KOPT-K1 (cell line): ENCODE data around the gene ARL5B.

Experiments
- H3K27ac ChIP-seq: fragments of 200-600 bp; sonication (generic); 2 replicates; pipeline ENCODE4 v1.5.1; 2016; ENCODE audit warnings: antibody characterized with exemption, mild to moderate bottlenecking, low read depth, low read length; ENCODE audit not compliant: poor library complexity, severe bottlenecking
- H3K36me3 ChIP-seq: fragments of 200-600 bp; sonication (generic); 2 replicates; pipeline ENCODE4 v1.5.1; 2017; ENCODE audit warnings: antibody characterized with exemption, mild to moderate bottlenecking, low read length, moderate library complexity; ENCODE audit not compliant: insufficient read depth
- H3K9me3 ChIP-seq: fragments of 200-600 bp; sonication (generic); 2 replicates; pipeline ENCODE4 v1.5.1; 2017; ENCODE audit warnings: antibody characterized with exemption, low read length, mild to moderate bottlenecking; ENCODE audit not compliant: insufficient read depth, poor library complexity, severe bottlenecking

Gene ARL5B

GRCh38 chr10:18649364-18649959, 9.8 kb upstream of the ARL5B start:
- H3K9me3 ChIP-seq = no peaks in the 10 kb centered on the region
- H3K36me3 ChIP-seq = peaks cover 39% of the 10 kb centered on the region
- H3K27ac ChIP-seq = peak overlapping the region; percentile 84

- no peaks in the 10 kb centered on the region for H3K9me3 ChIP-seq
- peak overlapping the region; percentile 84 for H3K27ac ChIP-seq
- peaks cover 36% of the 10 kb centered on the region for H3K36me3 ChIP-seq
Measured at GRCh38 chr10:18650404-18650997, 8.7 kb upstream of the ARL5B start.

DNA sequence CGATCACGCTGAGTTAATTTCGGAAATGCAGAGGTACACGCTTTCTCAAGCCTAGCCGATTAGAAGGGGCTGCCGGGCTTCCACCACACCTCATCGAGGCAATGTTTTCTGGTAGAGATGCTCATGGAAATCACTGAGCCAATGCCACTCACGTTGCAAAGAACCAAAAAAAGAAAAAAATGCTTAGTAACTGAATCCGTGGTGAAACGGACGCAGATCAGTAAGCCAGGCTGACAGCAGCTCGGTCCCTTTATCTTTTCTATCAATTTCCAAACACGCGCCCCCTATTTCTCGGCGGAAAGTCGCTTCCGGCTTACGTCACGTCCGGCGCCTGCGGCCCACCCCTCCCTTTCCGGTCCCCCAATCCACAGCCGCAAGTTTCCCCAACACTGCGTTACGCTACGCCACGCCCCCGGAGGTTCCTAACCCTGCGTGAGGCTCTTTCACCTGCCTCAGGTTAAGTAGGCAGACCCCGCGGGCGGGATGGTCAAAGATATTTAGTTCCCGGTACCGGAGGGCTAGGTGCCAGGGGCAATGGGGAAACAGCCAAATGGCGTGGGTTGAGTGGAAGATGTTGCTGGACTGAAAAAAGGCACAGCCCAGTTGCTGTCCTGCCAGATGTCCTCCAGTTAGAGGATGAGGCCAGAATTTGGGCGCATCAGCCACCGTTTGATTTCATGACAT, 7.8 kb upstream of the ARL5B start, which contains the start of gene NSUN6:
Gene NSUN6, minus strand, starts transcription at position 264 of the 684 bp plus-strand sequence. CDS start 384 bp downstream, outside the sequence.
- peaks cover 27% of the 10 kb centered on the region for H3K36me3 ChIP-seq
- no peaks in the 10 kb centered on the region for H3K9me3 ChIP-seq
- H3K27ac ChIP-seq = peak within 1 kb of the TSS; percentile 84

DNA sequence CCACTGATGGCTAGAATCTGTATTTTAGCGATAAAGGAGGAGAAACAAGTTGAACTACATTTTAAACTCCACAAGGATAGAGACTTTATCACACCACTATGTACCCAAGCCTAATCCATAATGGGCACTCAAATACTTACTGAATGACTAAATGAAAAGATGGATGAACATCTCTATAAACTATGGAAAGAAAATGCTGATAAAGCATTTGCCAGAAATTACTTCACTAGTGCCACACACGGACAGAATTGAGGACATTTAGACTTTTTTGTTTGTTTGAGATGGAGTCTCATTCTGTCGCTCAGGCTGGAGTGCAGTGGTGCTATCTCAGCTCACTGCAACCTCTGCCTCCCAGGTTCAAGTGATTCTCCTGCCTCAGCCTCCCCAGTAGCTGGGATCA, 6.1 kb upstream of the ARL5B start:
- H3K27ac ChIP-seq = no peak overlapping the region
- H3K36me3 ChIP-seq = peaks cover 13% of the 10 kb centered on the region
- no peaks in the 10 kb centered on the region for H3K9me3 ChIP-seq

DNA sequence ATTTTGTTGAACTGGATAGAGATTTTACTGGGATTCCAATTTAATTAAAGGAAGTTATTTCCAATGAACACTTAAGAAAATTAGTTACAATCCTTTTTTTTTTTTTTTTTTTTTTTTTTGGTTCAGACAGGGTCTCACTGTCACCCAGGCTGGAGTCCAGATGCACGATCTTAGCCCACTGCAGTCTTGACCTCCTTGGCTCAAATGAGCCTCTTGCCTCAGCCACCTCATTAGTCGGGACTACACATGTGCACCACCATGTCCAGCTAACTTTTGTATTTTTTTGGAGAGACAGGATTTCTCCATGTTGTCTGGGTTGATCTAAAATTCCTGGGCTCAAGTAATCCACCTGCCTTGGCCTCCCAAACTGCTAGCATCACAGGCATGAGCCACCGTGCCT, 2.5 kb upstream of the ARL5B start:
- Histone ChIP-seq H3K9me3 (no peaks in the 10 kb centered on the region), H3K27ac (no peak overlapping the region), H3K36me3 (peaks cover 13% of the 10 kb centered on the region)

DNA sequence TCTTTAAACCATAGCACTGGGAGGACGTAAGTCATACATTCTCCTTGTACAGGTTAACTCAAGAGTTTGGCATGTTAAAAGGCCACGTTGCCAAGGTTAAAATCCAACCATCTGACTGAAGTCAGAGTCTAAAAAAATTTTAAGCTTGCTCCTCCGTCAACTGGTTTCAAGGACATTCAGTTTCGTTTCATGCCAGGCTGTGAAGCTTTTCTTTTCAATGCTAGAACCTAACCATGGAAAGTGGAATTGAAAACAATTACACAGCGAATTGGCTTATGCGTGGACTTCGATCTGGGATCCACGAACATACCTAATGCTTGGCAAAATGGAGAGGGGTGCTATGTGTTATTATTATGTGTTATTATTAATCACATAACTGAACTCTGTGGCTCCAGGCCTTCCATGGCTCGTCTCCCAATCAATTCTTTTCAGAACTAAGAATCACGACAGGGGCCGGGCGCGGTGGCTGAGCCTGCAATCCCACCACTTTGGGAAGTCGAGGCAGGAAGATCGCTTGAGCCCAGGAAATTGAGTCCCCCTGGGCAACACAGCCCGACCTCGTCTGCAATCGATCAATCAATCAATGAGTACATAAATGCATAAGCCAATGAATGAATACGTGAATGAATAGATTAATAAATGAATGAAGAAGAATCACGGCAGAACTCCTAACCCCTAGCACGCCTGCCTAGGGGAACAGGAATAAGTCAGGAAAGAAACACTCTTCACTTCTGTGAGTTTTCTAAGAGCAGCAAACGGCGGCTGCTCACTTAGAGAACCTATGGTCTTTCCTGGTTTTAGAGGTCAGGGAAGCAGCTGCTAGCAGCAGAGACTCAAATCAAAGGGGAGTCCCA, 733 bp upstream of the ARL5B start:
- Histone ChIP-seq H3K27ac (peak overlapping the region; percentile 91), H3K36me3 (peaks cover 7% of the 10 kb centered on the region), H3K9me3 (no peaks in the 10 kb centered on the region)

DNA sequence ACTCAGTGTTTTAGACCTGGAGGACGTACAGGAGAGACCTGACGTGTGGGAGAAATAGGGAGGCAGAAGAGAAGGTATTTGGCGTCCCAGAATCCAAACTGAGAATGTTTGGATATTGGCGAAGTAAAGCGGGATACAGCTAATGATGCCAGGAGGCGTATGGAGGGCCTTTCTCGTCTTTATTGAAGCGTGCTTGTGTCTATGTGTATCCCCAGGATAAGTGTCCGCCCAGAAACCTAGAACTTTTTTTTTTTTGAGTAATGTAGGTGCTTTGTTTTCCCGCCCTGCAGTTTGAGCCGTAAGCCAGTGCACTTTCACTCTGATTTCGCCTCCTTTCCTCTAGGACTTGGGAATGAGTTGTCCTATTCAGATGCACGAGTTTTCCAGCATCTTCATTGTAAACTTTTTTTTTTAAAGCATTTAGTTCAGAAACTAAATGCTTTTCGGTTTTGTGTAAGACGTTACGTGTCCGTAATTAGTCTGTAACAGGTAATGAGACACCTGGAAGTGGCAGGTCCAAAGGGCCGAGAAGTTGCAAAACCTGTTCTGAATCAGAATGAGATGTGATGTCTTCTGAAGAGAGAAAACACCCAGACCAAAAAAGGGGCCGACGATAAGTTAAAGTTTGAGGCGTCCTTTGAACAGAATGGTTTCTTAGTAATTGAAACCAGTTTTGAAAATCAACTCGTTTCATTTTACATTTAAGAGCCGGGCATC, 746 bp downstream of the ARL5B start:
- no peaks in the 10 kb centered on the region for H3K9me3 ChIP-seq
- H3K27ac ChIP-seq = peak overlapping the region; percentile 91
- peaks cover 2% of the 10 kb centered on the region for H3K36me3 ChIP-seq

DNA sequence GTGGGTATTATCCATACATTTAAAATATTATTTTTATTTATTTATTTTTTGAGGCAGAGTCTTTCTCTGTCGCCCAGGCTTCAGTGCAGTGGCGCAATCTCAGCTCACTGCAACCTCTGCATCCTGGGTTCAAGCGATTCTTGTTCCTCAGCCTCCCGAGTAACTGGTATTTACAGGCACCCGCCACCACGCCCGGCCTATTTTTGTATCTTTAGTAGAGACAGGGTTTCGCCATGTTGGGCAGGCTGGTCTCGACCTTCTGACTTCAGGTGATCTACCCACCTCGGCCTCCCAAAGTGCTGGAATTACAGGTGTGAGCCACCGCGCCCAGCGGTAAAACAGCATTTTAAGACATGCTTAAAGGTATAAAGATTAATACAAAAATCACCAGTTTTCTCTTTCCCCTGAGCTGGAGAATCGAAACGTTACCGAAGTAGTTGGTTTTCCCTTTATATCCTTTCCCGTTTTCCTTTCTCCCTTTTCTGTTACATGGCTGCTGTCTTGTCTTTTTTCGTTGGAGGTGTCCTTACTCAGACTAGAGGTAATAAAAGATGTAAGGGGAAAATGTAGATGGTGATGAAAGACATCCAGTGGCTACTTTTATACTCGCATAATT, 1.7 kb downstream of the ARL5B start:
- Histone ChIP-seq H3K27ac (no peak overlapping the region), H3K36me3 (peaks cover 5% of the 10 kb centered on the region), H3K9me3 (no peaks in the 10 kb centered on the region)

DNA sequence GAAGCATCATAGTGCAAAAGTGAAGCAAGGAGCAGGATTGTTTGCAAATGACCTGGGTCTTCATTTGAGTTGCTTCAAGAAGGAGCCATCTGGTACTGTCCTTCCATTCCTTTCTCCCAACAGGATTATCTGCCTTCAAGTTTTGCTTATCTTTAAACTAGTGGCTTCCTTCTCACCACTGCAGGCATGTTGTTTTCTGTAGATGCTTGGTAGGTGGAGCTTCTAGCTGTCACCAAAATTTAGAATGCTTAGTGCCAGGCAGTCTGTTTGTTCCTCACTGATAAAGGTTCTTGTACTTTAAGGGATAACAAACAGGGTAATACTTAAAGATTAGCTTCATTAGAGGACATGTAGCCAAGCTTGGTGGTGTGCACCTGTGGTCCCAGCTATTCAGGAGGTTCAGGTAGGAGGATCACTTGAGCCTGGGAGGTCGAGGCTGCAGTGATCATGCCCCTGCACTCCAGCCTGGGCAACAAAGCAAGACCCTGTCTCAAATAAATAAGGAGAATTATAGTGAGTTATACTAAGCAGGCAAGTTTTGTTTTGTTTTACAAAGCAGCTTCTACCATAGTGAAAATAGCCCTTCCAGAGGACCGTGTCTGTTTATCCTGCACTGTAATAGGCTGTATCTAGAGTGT, 5.7 kb downstream of the ARL5B start:
- H3K27ac ChIP-seq = no peak overlapping the region
- H3K9me3 ChIP-seq = no peaks in the 10 kb centered on the region
- peaks cover 37% of the 10 kb centered on the region for H3K36me3 ChIP-seq

- no peak overlapping the region for H3K27ac ChIP-seq
- H3K36me3 ChIP-seq = peaks cover 48% of the 10 kb centered on the region
- H3K9me3 ChIP-seq = no peaks in the 10 kb centered on the region
Measured at GRCh38 chr10:18665815-18666558, 6.8 kb downstream of the ARL5B start.

DNA sequence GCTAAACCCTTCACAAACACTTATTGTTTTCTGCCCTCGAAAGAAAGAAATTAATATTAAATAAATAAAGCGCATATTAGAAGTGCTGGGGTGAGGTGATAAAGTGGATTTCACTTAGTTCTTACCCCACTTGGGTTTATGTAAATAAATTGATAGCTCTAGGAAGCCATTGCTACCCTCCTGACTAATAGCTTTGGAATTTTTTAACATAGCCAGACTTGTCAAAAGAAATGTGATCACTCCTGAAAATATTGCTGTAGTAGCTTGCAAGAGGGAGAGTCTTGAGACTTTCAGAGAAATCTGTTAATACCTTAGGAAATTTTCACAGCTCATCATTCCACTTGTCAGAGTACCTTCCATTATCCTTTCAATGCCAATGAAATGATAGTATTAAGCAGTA, 7.6 kb downstream of the ARL5B start:
- Histone ChIP-seq H3K27ac (no peak overlapping the region), H3K36me3 (peaks cover 56% of the 10 kb centered on the region), H3K9me3 (no peaks in the 10 kb centered on the region)

- no peak overlapping the region for H3K27ac ChIP-seq
- no peaks in the 10 kb centered on the region for H3K9me3 ChIP-seq
- peaks cover 68% of the 10 kb centered on the region for H3K36me3 ChIP-seq
Measured at GRCh38 chr10:18668026-18668425, 8.8 kb downstream of the ARL5B start.

DNA sequence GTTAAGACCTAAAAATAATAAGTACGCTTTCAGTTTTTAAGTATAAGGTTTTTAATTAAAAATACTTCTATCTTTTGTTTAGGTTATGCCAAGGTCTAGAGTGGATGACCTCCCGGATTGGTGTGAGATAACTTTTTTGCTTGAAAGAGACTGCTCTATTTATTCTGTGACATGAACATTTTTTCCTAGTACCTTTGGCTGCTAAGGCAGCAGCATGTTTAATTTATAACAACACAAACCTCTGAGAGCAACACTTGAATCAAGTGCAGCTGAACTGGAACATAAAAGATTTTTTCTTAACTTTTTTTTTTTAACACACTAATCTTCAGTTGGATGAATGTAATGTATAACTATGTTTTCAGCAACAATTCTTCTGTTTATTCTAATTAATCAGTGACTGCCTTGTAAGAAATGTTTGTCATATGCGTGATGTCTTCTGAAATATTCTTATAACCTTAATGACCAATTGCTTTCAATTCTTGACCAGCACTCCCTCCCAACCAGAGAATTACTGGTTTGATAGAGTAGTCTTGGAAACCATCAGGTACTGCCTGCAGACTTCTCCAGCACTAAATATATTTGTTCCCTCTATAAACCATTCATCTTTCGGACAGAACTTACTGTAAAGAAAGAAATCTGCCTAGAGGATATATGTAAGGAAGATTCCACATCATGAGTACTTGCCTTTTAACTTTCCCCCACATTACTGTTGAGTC, 16.0 kb downstream of the ARL5B start:
- H3K36me3 ChIP-seq = peaks cover 81% of the 10 kb centered on the region
- no peak overlapping the region for H3K27ac ChIP-seq
- no peaks in the 10 kb centered on the region for H3K9me3 ChIP-seq
